ENCODE measurements around the gene CRELD2. TPM values are rescaled to one million over a fixed set of nuclear protein-coding genes. Genes with fewer than 3 reads are reported as not detected.

CRELD2 gene
- total RNA-seq, 4 donors from 2014 or later = 44.8 to 80.4 (median 65.1) TPM

DNA sequence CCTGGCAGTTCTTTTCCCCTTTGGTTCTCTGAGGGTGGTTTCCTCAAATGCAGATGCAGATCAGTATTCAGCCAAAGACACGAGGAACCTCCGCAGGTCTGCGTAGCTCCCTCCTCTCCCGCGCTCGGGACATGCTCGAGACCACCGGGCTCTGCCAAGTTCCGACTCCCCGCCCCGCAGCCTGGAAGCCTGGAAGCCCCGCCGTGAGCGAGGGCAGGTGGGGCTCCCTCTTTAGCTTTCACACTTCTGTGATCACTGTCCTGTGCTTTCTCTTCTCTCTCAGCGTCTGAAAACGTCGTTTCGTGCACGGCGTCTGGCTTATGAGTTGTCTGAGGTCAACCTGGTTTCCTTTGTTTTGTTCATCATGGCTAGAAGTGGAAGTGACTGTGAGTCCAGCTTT is 38.2 kb upstream of the CRELD2 start:
- H3K36me3 ChIP-seq = peaks cover 0 to 54% (median 0%) of the 10 kb centered on the region in 3 donors
- H3K4me3 ChIP-seq = no peak overlapping the region
- H3K27ac ChIP-seq = no peak overlapping the region
- 60 to 78% methylated on average over 20 of the region's 20 CpGs for WGBS, 2 donors
- no peaks in the 10 kb centered on the region for H3K4me1 ChIP-seq
- no peak for TF ChIP-seq EP300 (IDR thresholded peaks at IDR 0.05)
- TF ChIP-seq POLR2A (IDR thresholded peaks at IDR 0.05) = no peak
- TF ChIP-seq, protein P1, sequence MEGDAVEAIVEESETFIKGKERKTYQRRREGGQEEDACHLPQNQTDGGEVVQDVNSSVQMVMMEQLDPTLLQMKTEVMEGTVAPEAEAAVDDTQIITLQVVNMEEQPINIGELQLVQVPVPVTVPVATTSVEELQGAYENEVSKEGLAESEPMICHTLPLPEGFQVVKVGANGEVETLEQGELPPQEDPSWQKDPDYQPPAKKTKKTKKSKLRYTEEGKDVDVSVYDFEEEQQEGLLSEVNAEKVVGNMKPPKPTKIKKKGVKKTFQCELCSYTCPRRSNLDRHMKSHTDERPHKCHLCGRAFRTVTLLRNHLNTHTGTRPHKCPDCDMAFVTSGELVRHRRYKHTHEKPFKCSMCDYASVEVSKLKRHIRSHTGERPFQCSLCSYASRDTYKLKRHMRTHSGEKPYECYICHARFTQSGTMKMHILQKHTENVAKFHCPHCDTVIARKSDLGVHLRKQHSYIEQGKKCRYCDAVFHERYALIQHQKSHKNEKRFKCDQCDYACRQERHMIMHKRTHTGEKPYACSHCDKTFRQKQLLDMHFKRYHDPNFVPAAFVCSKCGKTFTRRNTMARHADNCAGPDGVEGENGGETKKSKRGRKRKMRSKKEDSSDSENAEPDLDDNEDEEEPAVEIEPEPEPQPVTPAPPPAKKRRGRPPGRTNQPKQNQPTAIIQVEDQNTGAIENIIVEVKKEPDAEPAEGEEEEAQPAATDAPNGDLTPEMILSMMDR (IDR thresholded peaks at IDR 0.05) = no peak
- H3K27me3 ChIP-seq = no peaks in the 10 kb centered on the region
- peaks cover 0 to 18% (median 5%) of the 10 kb centered on the region in 4 donors for H3K9me3 ChIP-seq
- no peak for DNase-seq (ENCODE audit: low spot score in 2 of 2)

DNA sequence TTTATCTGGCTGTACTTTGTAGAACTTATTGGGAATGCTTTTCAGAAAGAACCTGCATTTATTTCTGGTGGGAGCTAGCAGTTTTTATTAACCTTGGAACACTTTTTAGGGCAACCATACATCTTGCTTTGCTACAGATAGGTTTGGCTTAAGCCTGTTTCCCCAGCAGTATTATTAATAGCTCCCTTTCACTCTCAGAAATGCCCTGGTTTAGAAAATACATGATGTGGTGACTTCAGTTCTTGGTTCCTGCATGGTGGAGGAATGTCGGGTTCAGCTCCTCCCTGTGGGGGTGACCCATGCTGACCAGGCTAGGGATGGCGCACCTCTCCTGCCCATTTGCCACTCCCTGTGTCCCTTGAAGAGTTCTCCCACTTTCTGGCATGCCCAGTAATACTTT is 36.6 kb upstream of the CRELD2 start:
- TF ChIP-seq, protein P1 (IDR thresholded peaks at IDR 0.05) = no peak
- TF ChIP-seq POLR2A (IDR thresholded peaks at IDR 0.05) (no peak), EP300 (IDR thresholded peaks at IDR 0.05) (no peak)

DNA sequence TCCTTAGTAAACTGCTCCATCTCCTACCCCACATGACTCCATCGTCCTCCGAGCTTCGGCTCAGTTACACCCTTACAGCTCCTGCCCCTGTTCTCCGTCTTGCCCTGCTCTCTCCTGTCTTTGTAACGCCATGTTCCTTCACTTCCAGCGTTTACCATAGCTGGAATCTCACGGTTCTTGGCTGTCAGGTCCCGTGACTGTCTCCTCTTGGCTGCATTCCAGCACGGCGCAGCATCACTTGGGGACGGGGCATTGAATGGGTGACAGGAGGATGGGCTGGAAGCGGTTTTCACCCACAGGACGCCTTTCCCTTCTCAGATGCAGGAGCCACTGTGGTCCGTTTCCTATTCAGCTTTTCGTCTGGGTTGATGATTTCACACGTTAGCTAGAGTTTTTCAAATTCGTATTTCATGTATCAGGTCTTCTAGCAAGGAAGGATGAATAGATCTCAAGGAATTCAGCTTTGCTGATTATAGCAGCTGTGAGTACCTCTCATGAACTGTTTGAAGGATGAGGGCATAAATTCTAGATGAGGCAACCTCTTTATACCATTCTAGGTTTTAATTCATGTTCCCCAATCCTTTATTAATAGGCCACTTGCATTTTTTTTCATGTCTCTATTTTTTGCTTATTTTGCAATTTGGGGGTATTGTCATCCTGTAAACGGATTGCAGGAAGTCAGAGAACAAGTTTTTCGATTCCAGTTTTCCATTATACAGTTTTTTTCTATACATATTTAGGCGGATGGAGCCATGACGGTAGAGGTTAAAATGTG is 35.7 kb upstream of the CRELD2 start:
- DNase-seq (ENCODE audit: low spot score in 2 of 2) = no peak
- Histone ChIP-seq H3K4me3 (no peak overlapping the region), H3K4me1 (no peaks in the 10 kb centered on the region), H3K27me3 (no peaks in the 10 kb centered on the region), H3K36me3 (peaks cover 0 to 76% (median 4%) of the 10 kb centered on the region in 3 donors), H3K9me3 (peaks cover 0 to 18% (median 3%) of the 10 kb centered on the region in 4 donors), H3K27ac (no peak overlapping the region)
- TF ChIP-seq, protein P1 (IDR thresholded peaks at IDR 0.05) = no peak
- TF ChIP-seq EP300 (IDR thresholded peaks at IDR 0.05) (no peak), POLR2A (IDR thresholded peaks at IDR 0.05) (no peak)
- 87 to 90% methylated on average over 21 of the region's 21 CpGs for WGBS, 2 donors

More for the DNA sequence above, 36.6 kb upstream of the CRELD2 start:
- no peak for DNase-seq (ENCODE audit: low spot score in 2 of 2)
- Histone ChIP-seq H3K36me3 (peaks cover 0 to 70% (median under 1%) of the 10 kb centered on the region in 3 donors), H3K27ac (no peak overlapping the region), H3K4me1 (no peaks in the 10 kb centered on the region), H3K27me3 (no peaks in the 10 kb centered on the region), H3K4me3 (no peak overlapping the region), H3K9me3 (peaks cover 0 to 18% (median 3%) of the 10 kb centered on the region in 4 donors)
- WGBS, 2 donors = 94 to 95% methylated on average over 2 of the region's 2 CpGs

DNA sequence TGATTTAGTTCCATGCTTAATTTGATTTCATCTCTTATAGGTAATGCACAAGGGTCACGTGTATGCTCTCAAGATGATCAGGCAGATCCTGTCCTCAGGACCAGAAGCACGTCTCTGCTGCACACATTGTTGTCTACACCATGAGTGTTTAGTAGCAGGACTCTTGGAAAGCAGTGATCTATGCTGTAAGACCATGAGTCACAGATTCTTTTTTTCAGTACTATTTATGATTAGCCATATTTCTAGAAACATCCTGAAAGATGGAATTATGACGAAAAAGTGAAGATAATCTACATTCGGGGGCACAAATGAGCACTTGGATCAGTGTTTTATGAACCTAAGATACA is 35.2 kb upstream of the CRELD2 start:
- Histone ChIP-seq H3K36me3 (peaks cover 0 to 78% (median 4%) of the 10 kb centered on the region in 3 donors), H3K27ac (no peak overlapping the region), H3K4me3 (no peak overlapping the region), H3K4me1 (no peaks in the 10 kb centered on the region), H3K9me3 (peaks cover 0 to 18% (median 3%) of the 10 kb centered on the region in 4 donors), H3K27me3 (no peaks in the 10 kb centered on the region)
- DNase-seq (ENCODE audit: low spot score in 2 of 2) = no peak
- TF ChIP-seq, protein P1 (IDR thresholded peaks at IDR 0.05) = no peak
- TF ChIP-seq POLR2A (IDR thresholded peaks at IDR 0.05) (no peak), EP300 (IDR thresholded peaks at IDR 0.05) (no peak)
- 95 to 97% methylated on average over 4 of the region's 4 CpGs for WGBS, 2 donors

DNA sequence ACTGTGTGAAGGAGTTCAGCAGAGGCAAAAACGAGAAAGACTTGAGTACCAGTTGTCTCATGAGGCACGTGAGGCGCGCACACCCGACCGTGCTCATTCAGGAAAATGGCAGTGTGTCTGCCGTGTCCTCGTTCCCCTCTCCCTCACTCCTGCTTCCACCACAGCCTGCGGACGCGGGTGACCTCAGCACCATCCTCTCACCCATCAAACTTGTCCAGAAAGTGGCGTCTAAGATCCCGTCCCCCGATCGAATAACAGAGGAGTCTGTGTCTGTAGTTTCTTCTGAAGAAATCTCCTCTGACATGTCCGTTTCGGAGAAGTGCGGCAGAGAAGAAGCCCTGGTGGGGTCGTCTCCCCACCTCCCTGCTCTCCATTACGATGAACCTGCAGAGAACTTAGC is 34.4 kb upstream of the CRELD2 start:
- H3K9me3 ChIP-seq = peaks cover 0 to 17% (median 3%) of the 10 kb centered on the region in 4 donors
- H3K27me3 ChIP-seq = no peaks in the 10 kb centered on the region
- no peak overlapping the region for H3K27ac ChIP-seq
- DNase-seq (ENCODE audit: low spot score in 2 of 2) = no peak
- TF ChIP-seq EP300 (IDR thresholded peaks at IDR 0.05) (no peak), POLR2A (IDR thresholded peaks at IDR 0.05) (no peak)
- TF ChIP-seq, protein P1 (IDR thresholded peaks at IDR 0.05) = no peak
- H3K36me3 ChIP-seq = peaks cover 0 to 78% (median 4%) of the 10 kb centered on the region in 3 donors
- WGBS, 2 donors = 96 to 97% methylated on average over 20 of the region's 20 CpGs
- H3K4me3 ChIP-seq = no peak overlapping the region
- no peaks in the 10 kb centered on the region for H3K4me1 ChIP-seq

Data from tibial nerve (tissue), 4 donors.